CD4-positive, CD25-positive, alpha-beta regulatory T cell (primary cell): Measurements from ENCODE around the gene FRG2B. TPM values are rescaled to one million over a fixed set of nuclear protein-coding genes. Genes with fewer than 3 reads are reported as not detected.
"Not testable (repeated sequence)": the region's sequence is repeated elsewhere in the genome, so short reads cannot be mapped to it uniquely, and the experiment has no call there.

Experiments
- ATAC-seq, 2 donors: fragments of 150-1000 bp; cut with Tn5 transposase; one replicate each; pipeline ENCODE4 v1.10.0; 2021; ENCODE audit warnings: low read depth in 2 of 2, moderate number of reproducible peaks in 2 of 2, moderate library complexity in 1 of 2
- DNase-seq, 3 donors: peaks; one replicate each; pipeline versions ENCODE4 v3.0.0 to v3.0.0-alpha.2; 2012 to 2022; ENCODE audit warnings: mixed read lengths in 1 of 3
- H3K27ac ChIP-seq: one replicate; pipeline ENCODE4 v1.7.0; 2013; ENCODE audit warnings: mild to moderate bottlenecking, low read length; ENCODE audit not compliant: insufficient read depth, poor library complexity, severe bottlenecking
- H3K27me3 ChIP-seq: one replicate; pipeline ENCODE4 v1.7.0; 2013; ENCODE audit warnings: low read length; ENCODE audit not compliant: control insufficient read depth, insufficient read depth
- H3K36me3 ChIP-seq: one replicate; pipeline ENCODE4 v1.7.0; 2013; ENCODE audit warnings: mild to moderate bottlenecking, low read length, moderate library complexity; ENCODE audit not compliant: control insufficient read depth, insufficient read depth
- H3K4me1 ChIP-seq: 2 replicates; pipeline ENCODE4 v1.7.0; 2013; ENCODE audit warnings: mild to moderate bottlenecking, low read length; ENCODE audit not compliant: insufficient read depth, control insufficient read depth, poor library complexity, severe bottlenecking
- H3K4me3 ChIP-seq: one replicate; pipeline ENCODE4 v1.7.0; 2013; ENCODE audit warnings: low read depth, mild to moderate bottlenecking, low read length, moderate library complexity
- H3K9me3 ChIP-seq, 2 experiments: 1 replicate in 1 of 2; 2 replicates in 1 of 2; pipeline ENCODE4 v1.7.0; 2013; ENCODE audit warnings: low read length in 2 of 2, mild to moderate bottlenecking in 1 of 2, moderate library complexity in 1 of 2; ENCODE audit not compliant: control insufficient read depth in 2 of 2
- H3K27ac Mint-ChIP-seq, 3 donors: one replicate each; pipeline ENCODE4 v1.8.0; 2020 to 2022; ENCODE audit warnings: mild to moderate bottlenecking in 3 of 3, mixed read lengths in 3 of 3, moderate library complexity in 2 of 3
- H3K27me3 Mint-ChIP-seq: one replicate; pipeline ENCODE4 v1.8.0; 2022; ENCODE audit warnings: mild to moderate bottlenecking, mixed read lengths
- H3K36me3 Mint-ChIP-seq: one replicate; pipeline ENCODE4 v1.8.0; 2020; ENCODE audit warnings: mixed read lengths
- H3K4me1 Mint-ChIP-seq, 4 donors: one replicate each; pipeline ENCODE4 v1.8.0; 2020 to 2022; ENCODE audit warnings: mixed read lengths in 4 of 4, mild to moderate bottlenecking in 1 of 4
- H3K4me3 Mint-ChIP-seq, 4 donors: one replicate each; pipeline ENCODE4 v1.8.0; 2020 to 2022; ENCODE audit warnings: mild to moderate bottlenecking in 4 of 4, mixed read lengths in 4 of 4, moderate library complexity in 3 of 4
- H3K9me3 Mint-ChIP-seq, 7 donors: one replicate each; pipeline ENCODE4 v1.8.0; 2020 to 2022; ENCODE audit warnings: mixed read lengths in 7 of 7, mild to moderate bottlenecking in 3 of 7, moderate library complexity in 2 of 7
- polyA plus RNA-seq, 4 donors: library from polyadenylated mRNA; unstranded; fragments of 300-500 nt; fragmentation: Illumina TruSeq; gene quantifications; one replicate each; pipeline ENCODE4 v1.2.3, GENCODE V29; 2021
- total RNA-seq: library from RNA; stranded (reverse); gene quantifications from one replicate; pipeline ENCODE4 v1.2.3, GENCODE V29; 2022

The FRG2B gene
- total and polyA plus RNA-seq, 5 donors from 2014 or later = not detected

GRCh38 chr10:133637846-133638235, 11.2 kb upstream of the FRG2B start:
- H3K4me1 Mint-ChIP-seq, H3K36me3 Mint-ChIP-seq, H3K4me3 Mint-ChIP-seq, H3K9me3 ChIP-seq, H3K4me1 ChIP-seq, H3K27ac Mint-ChIP-seq, ATAC-seq, H3K27me3 ChIP-seq, DNase-seq, H3K36me3 ChIP-seq, H3K27ac ChIP-seq, H3K9me3 Mint-ChIP-seq, H3K4me3 ChIP-seq: not testable (repeated sequence)
- peaks cover 15% of the 10 kb centered on the region for H3K27me3 Mint-ChIP-seq

GRCh38 chr10:133637202-133637845, 10.7 kb upstream of the FRG2B start:
- H3K9me3 Mint-ChIP-seq, H3K36me3 ChIP-seq, H3K36me3 Mint-ChIP-seq, H3K27ac ChIP-seq, H3K9me3 ChIP-seq, H3K4me1 Mint-ChIP-seq, H3K4me3 ChIP-seq, H3K27ac Mint-ChIP-seq, ATAC-seq, H3K4me1 ChIP-seq, H3K27me3 ChIP-seq: not testable (repeated sequence)
- peaks cover 15% of the 10 kb centered on the region for H3K27me3 Mint-ChIP-seq
- DNase-seq = peak in 1 of 3 donors; percentile 8
- H3K4me3 Mint-ChIP-seq = peak overlapping the region in 2 of 4 donors; percentile 68 to 84

- not testable (repeated sequence) for H3K36me3 Mint-ChIP-seq, H3K4me1 ChIP-seq, H3K36me3 ChIP-seq, H3K27ac ChIP-seq, DNase-seq, H3K27me3 ChIP-seq, H3K27ac Mint-ChIP-seq, ATAC-seq, H3K9me3 ChIP-seq, H3K9me3 Mint-ChIP-seq, H3K4me3 ChIP-seq, H3K4me3 Mint-ChIP-seq, H3K4me1 Mint-ChIP-seq
- H3K27me3 Mint-ChIP-seq = peaks cover 12% of the 10 kb centered on the region
Measured at GRCh38 chr10:133630723-133631249, 4.2 kb upstream of the FRG2B start.

GRCh38 chr10:133622544-133622943, 4.1 kb downstream of the FRG2B start:
- ATAC-seq, H3K9me3 Mint-ChIP-seq, H3K4me3 ChIP-seq, H3K36me3 Mint-ChIP-seq, DNase-seq, H3K27me3 ChIP-seq, H3K9me3 ChIP-seq, H3K36me3 ChIP-seq, H3K27ac Mint-ChIP-seq, H3K4me1 Mint-ChIP-seq, H3K27ac ChIP-seq, H3K4me1 ChIP-seq: not testable (repeated sequence)
- Mint-ChIP-seq H3K27me3 (peaks cover 16% of the 10 kb centered on the region), H3K4me3 (peak overlapping the region in 1 of 4 donors; percentile 15)

GRCh38 chr10:133618851-133619250, 7.7 kb downstream of the FRG2B start:
- Mint-ChIP-seq H3K27me3 (peaks cover 20% of the 10 kb centered on the region), H3K4me3 (no peak overlapping the region), H3K9me3 (no peaks in the 10 kb centered on the region), H3K36me3 (no peaks in the 10 kb centered on the region), H3K4me1 (peaks cover 0 to 3% (median 0%) of the 10 kb centered on the region in 4 donors), H3K27ac (no peak overlapping the region)
- H3K27ac ChIP-seq = no peak overlapping the region
- ATAC-seq (no peak), DNase-seq (no peak)
- H3K4me3 ChIP-seq = no peak overlapping the region
- no peaks in the 10 kb centered on the region for H3K4me1 ChIP-seq
- H3K27me3 ChIP-seq = peaks cover 3% of the 10 kb centered on the region
- H3K9me3 ChIP-seq = no peaks in the 10 kb centered on the region
- H3K36me3 ChIP-seq = no peaks in the 10 kb centered on the region

GRCh38 chr10:133617196-133617595, 9.4 kb downstream of the FRG2B start:
- ATAC-seq (no peak), DNase-seq (no peak)
- H3K27ac Mint-ChIP-seq = no peak overlapping the region
- H3K27me3 Mint-ChIP-seq = peaks cover 34% of the 10 kb centered on the region
- H3K9me3 Mint-ChIP-seq = peaks cover 0 to 4% (median 0%) of the 10 kb centered on the region in 7 donors
- H3K36me3 ChIP-seq = no peaks in the 10 kb centered on the region
- H3K9me3 ChIP-seq = no peaks in the 10 kb centered on the region
- peaks cover 3% of the 10 kb centered on the region for H3K27me3 ChIP-seq
- no peaks in the 10 kb centered on the region for H3K4me1 ChIP-seq
- H3K4me1 Mint-ChIP-seq = no peaks in the 10 kb centered on the region
- H3K36me3 Mint-ChIP-seq = no peaks in the 10 kb centered on the region
- H3K4me3 Mint-ChIP-seq = no peak overlapping the region
- H3K27ac ChIP-seq = no peak overlapping the region
- no peak overlapping the region for H3K4me3 ChIP-seq

GRCh38 chr10:133616371-133617130, 10.0 kb downstream of the FRG2B start:
- ATAC-seq = no peak

More at GRCh38 chr10:133616371-133617130, 10.0 kb downstream of the FRG2B start:
- Histone ChIP-seq H3K27ac (no peak overlapping the region), H3K27me3 (peaks cover 3% of the 10 kb centered on the region), H3K4me3 (no peak overlapping the region), H3K36me3 (no peaks in the 10 kb centered on the region), H3K9me3 (no peaks in the 10 kb centered on the region), H3K4me1 (no peaks in the 10 kb centered on the region)
- Mint-ChIP-seq H3K27me3 (peaks cover 28% of the 10 kb centered on the region), H3K9me3 (peaks cover 0 to 4% (median 0%) of the 10 kb centered on the region in 7 donors), H3K36me3 (no peaks in the 10 kb centered on the region), H3K4me3 (no peak overlapping the region), H3K4me1 (no peaks in the 10 kb centered on the region), H3K27ac (no peak overlapping the region)
- no peak for DNase-seq
